HL-60 (cell line): ENCODE measurements around the gene MID1.

Experiments used
- DNase-seq, 2 experiments: peaks; one replicate each; pipeline ENCODE4 v3.0.0-alpha.2; 2010 to 2020; ENCODE audit warnings: low read depth in 1 of 2, low spot score in 1 of 2
- H3K27ac ChIP-seq: fragments of 250-450 bp; sonication (Bioruptor Pico); replicated peaks from 2 replicates; pipeline ENCODE4 v1.5.1; 2020; ENCODE audit warnings: mild to moderate bottlenecking, moderate library complexity
- H3K27me3 ChIP-seq: fragments of 250-450 bp; sonication (Bioruptor Pico); 2 replicates; pipeline ENCODE4 v1.5.1; 2021; ENCODE audit warnings: mild to moderate bottlenecking, moderate library complexity; ENCODE audit not compliant: insufficient read depth, poor library complexity, severe bottlenecking
- H3K4me3 ChIP-seq: replicated peaks from 2 replicates; pipeline ENCODE4 v1.5.1; 2011; ENCODE audit warnings: mild to moderate bottlenecking, control low read depth, low read length; ENCODE audit not compliant: insufficient read depth
- CTCF ChIP-seq: IDR thresholded peaks from one replicate; pipeline ENCODE4 v1.5.1; 2011; ENCODE audit warnings: low read length, control low read depth, inconsistent platforms; ENCODE audit not compliant: insufficient read depth
- GABPA ChIP-seq: IDR thresholded peaks from 2 replicates; pipeline ENCODE4 v1.6.1; 2012; ENCODE audit warnings: low read depth
- POLR2AphosphoS5 ChIP-seq: IDR thresholded peaks from 2 replicates; pipeline ENCODE4 v1.6.1; 2012; ENCODE audit warnings: low read depth
- REST ChIP-seq: IDR thresholded peaks from 2 replicates; pipeline ENCODE4 v1.6.1; 2012; ENCODE audit warnings: low read depth; ENCODE audit not compliant: insufficient replicate concordance
- SPI1 ChIP-seq: IDR thresholded peaks from 2 replicates; pipeline ENCODE4 v1.6.1; 2012; ENCODE audit warnings: low read depth, mild to moderate bottlenecking, borderline replicate concordance

Gene MID1

GRCh38 chrX:10429908-10430307 lies 190.5 kb downstream of the MID1 start:
- no peak for DNase-seq

GRCh38 chrX:10427249-10427648 lies 193.1 kb downstream of the MID1 start:
- no peak overlapping the region for H3K27ac ChIP-seq
- no peaks in the 10 kb centered on the region for H3K27me3 ChIP-seq
- no peak overlapping the region for H3K4me3 ChIP-seq
- DNase-seq, result no peak
- no peak for TF ChIP-seq GABPA
- no peak for TF ChIP-seq REST
- no peak for TF ChIP-seq POLR2AphosphoS5
- TF ChIP-seq CTCF, result no peak
- no peak for TF ChIP-seq SPI1

More at GRCh38 chrX:10429908-10430307, 190.5 kb downstream of the MID1 start:
- no peak overlapping the region for H3K4me3 ChIP-seq
- TF ChIP-seq CTCF (no peak), GABPA (no peak), SPI1 (no peak), REST (no peak)
- no peaks in the 10 kb centered on the region for H3K27me3 ChIP-seq
- H3K27ac ChIP-seq, result no peak overlapping the region

GRCh38 chrX:10423716-10424115 lies 196.7 kb downstream of the MID1 start:
- H3K27me3 ChIP-seq, result no peaks in the 10 kb centered on the region
- TF ChIP-seq CTCF, result no peak
- H3K4me3 ChIP-seq, result no peak overlapping the region
- no peak for DNase-seq
- no peak overlapping the region for H3K27ac ChIP-seq

GRCh38 chrX:10420134-10420533 lies 200.3 kb downstream of the MID1 start:
- no peaks in the 10 kb centered on the region for H3K27me3 ChIP-seq

More at GRCh38 chrX:10420134-10420533, 200.3 kb downstream of the MID1 start:
- no peak overlapping the region for H3K27ac ChIP-seq
- no peak for TF ChIP-seq POLR2AphosphoS5
- TF ChIP-seq REST, result no peak
- no peak for TF ChIP-seq SPI1
- no peak for TF ChIP-seq GABPA
- TF ChIP-seq CTCF, result no peak
- H3K4me3 ChIP-seq, result no peak overlapping the region
- no peak for DNase-seq
